Muscle layer of duodenum (tissue), 2 donors: ENCODE data around the gene SLC36A2.

Experiments used
- H3K27ac ChIP-seq: one replicate; pipeline ENCODE4 v1.7.0; 2013; ENCODE audit warnings: mild to moderate bottlenecking, low read length
- H3K27me3 ChIP-seq: one replicate; pipeline ENCODE4 v1.7.0; 2013; ENCODE audit warnings: low read depth, mild to moderate bottlenecking, control low read depth, low read length
- H3K36me3 ChIP-seq, 2 donors: one replicate each; pipeline ENCODE4 v1.7.0; 2013; ENCODE audit warnings: low read length in 2 of 2, control low read depth in 1 of 2, mild to moderate bottlenecking in 1 of 2; ENCODE audit not compliant: insufficient read depth in 2 of 2, control insufficient read depth in 1 of 2
- H3K4me1 ChIP-seq, 2 donors: one replicate each; pipeline ENCODE4 v1.7.0; 2013; ENCODE audit warnings: low read length in 2 of 2, mild to moderate bottlenecking in 2 of 2, control low read depth in 1 of 2, moderate library complexity in 1 of 2; ENCODE audit not compliant: insufficient read depth in 2 of 2, control insufficient read depth in 1 of 2
- H3K4me3 ChIP-seq, 2 donors: one replicate each; pipeline ENCODE4 v1.7.0; 2013; ENCODE audit warnings: low read length in 2 of 2, low read depth in 1 of 2, mild to moderate bottlenecking in 1 of 2
- H3K9me3 ChIP-seq, 2 donors: one replicate each; pipeline ENCODE4 v1.7.0; 2013; ENCODE audit warnings: low read length in 2 of 2, control low read depth in 1 of 2, mild to moderate bottlenecking in 1 of 2; ENCODE audit not compliant: control insufficient read depth in 1 of 2
- donor health status: healthy.

The SLC36A2 gene

DNA sequence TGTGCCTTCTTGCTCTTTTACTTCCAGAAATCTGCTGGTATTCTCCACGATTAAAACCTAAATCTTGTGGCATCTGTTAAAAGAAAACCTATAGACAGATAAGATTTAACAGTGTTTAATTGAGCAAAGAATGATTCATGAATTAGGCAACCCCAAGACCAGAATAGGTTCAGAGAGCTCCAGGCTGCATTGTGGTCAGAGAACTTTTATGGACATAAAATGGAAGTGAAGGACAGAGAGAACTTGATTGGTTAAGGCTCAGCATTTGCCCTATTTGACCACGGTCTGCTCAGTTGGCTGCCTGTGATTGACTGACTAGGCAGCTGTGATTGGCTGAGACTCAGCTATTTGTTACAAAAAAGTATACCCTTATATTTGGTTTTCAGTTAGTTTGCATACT, 10.4 kb upstream of the SLC36A2 start:
- Histone ChIP-seq H3K4me3 (no peak overlapping the region), H3K27me3 (no peaks in the 10 kb centered on the region), H3K4me1 (no peaks in the 10 kb centered on the region), H3K9me3 (peaks cover 0 to 6% of the 10 kb centered on the region in 2 donors), H3K36me3 (no peaks in the 10 kb centered on the region), H3K27ac (no peak overlapping the region)

GRCh38 chr5:151357097-151357496, 9.7 kb upstream of the SLC36A2 start:
- H3K4me3 ChIP-seq = no peak overlapping the region
- H3K27ac ChIP-seq = no peak overlapping the region
- no peaks in the 10 kb centered on the region for H3K36me3 ChIP-seq
- H3K9me3 ChIP-seq = peaks cover 0 to under 1% of the 10 kb centered on the region in 2 donors
- H3K4me1 ChIP-seq = no peaks in the 10 kb centered on the region
- H3K27me3 ChIP-seq = no peaks in the 10 kb centered on the region

DNA sequence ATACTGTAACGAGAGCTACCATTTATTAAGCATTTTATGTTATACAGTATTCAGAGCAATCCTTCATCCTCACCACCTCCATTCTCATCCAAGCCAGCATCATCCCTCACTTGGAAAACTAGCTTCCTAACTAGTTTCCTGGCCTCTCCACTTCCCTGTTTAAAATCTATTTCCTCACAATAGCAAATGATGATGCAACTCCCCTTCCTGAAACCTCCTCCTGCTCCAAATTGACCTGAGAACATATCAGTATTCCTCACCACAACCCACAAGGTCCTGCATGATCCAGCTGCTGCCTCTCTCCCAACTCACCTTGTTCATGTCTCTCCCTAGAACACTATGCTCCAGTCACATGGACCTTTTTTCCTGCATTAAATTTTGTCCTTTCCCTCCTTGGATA, 4.3 kb upstream of the SLC36A2 start:
- no peak overlapping the region for H3K27ac ChIP-seq
- no peaks in the 10 kb centered on the region for H3K36me3 ChIP-seq
- H3K4me1 ChIP-seq = no peaks in the 10 kb centered on the region

GRCh38 chr5:151348789-151349188, 1.4 kb upstream of the SLC36A2 start:
- H3K4me1 ChIP-seq = no peaks in the 10 kb centered on the region
- no peaks in the 10 kb centered on the region for H3K9me3 ChIP-seq
- no peaks in the 10 kb centered on the region for H3K36me3 ChIP-seq
- no peak overlapping the region for H3K4me3 ChIP-seq
- H3K27me3 ChIP-seq = no peaks in the 10 kb centered on the region
- H3K27ac ChIP-seq = no peak overlapping the region

More for the DNA sequence above, 4.3 kb upstream of the SLC36A2 start:
- Histone ChIP-seq H3K4me3 (no peak overlapping the region), H3K27me3 (no peaks in the 10 kb centered on the region), H3K9me3 (no peaks in the 10 kb centered on the region)

GRCh38 chr5:151345808-151346478, 1.4 kb downstream of the SLC36A2 start:
- no peaks in the 10 kb centered on the region for H3K27me3 ChIP-seq
- H3K4me3 ChIP-seq = no peak overlapping the region
- no peaks in the 10 kb centered on the region for H3K36me3 ChIP-seq
- H3K27ac ChIP-seq = no peak overlapping the region
- H3K4me1 ChIP-seq = no peaks in the 10 kb centered on the region
- no peaks in the 10 kb centered on the region for H3K9me3 ChIP-seq

DNA sequence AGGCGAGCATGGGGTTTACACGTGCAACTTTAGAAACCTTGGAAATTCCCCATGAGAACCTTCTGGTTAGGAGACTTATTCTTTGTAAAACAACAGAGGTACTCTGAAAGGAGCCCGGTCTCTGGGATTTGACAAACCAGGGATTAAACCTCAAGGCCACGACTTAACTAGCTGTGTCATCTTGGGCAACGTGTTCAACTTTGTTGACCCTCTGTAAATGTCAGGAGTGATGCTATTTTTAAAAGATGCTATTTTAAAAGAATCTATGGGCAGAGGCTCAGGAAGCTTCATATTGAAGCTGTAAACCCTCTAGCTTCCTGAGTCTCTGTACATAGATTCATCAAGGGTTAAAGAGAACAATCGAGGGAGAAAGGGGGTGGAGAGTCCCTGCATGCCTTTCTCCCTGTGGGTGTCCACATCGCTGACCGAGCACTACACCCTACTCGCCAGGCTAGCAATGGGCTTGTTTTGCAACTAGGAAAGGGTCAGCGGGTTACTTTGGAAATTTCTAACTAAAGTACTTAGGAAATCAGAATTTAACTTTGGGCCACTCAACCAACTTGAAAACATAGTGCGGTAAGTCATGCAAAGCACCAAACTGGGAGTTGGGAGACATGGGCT, 2.1 kb downstream of the SLC36A2 start:
- H3K4me3 ChIP-seq = no peak overlapping the region
- H3K27ac ChIP-seq = no peak overlapping the region
- H3K27me3 ChIP-seq = no peaks in the 10 kb centered on the region
- H3K36me3 ChIP-seq = no peaks in the 10 kb centered on the region
- no peaks in the 10 kb centered on the region for H3K4me1 ChIP-seq
- H3K9me3 ChIP-seq = no peaks in the 10 kb centered on the region

DNA sequence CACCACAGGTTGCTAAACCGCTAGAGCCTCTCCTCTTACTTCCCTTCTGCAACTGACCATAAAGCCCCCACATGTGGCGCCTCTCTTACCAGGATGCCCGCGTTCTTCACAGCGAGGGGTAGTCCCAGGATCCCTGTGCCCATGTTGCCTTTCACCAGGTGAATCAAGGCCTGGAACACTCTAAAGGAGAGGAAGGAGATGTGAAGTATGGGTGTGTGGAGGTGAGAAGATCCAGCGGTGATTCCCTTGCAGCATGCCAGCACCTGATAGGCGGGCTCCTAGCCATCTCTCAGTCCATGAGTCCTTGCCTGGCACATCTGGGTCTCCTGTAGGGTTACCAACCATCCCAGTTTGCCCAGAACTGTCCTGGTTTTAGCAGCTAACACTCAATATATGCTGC, 3.3 kb downstream of the SLC36A2 start:
- no peak overlapping the region for H3K4me3 ChIP-seq
- H3K27ac ChIP-seq = no peak overlapping the region
- H3K36me3 ChIP-seq = no peaks in the 10 kb centered on the region
- H3K9me3 ChIP-seq = no peaks in the 10 kb centered on the region
- H3K4me1 ChIP-seq = no peaks in the 10 kb centered on the region
- no peaks in the 10 kb centered on the region for H3K27me3 ChIP-seq

DNA sequence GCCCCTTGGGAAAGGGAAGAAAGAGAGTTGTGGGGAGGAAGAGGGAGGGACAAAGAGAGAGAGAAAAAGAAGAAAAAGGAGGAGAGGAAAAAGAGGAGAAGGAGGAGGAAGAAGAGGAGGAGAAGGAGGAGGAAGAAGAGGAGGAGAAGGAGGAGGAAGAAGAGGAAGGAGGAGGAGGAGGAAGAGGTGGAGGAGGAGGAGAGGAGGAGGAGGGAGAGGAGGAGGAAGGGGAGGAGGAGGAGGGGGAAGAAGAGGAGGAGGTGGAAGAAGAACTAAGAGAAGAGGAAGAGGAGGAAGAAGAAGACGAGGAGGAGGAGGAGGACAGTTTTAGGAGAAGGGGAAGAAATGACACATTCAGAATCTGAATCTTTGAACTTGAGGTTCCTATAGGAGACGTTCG, 7.4 kb downstream of the SLC36A2 start:
- no peaks in the 10 kb centered on the region for H3K4me1 ChIP-seq
- no peaks in the 10 kb centered on the region for H3K36me3 ChIP-seq
- no peaks in the 10 kb centered on the region for H3K27me3 ChIP-seq
- no peak overlapping the region for H3K27ac ChIP-seq
- H3K9me3 ChIP-seq = no peaks in the 10 kb centered on the region
- H3K4me3 ChIP-seq = no peak overlapping the region

- H3K4me3 ChIP-seq = no peak overlapping the region
- no peaks in the 10 kb centered on the region for H3K36me3 ChIP-seq
- no peaks in the 10 kb centered on the region for H3K27me3 ChIP-seq
- H3K9me3 ChIP-seq = no peaks in the 10 kb centered on the region
- no peak overlapping the region for H3K27ac ChIP-seq
- H3K4me1 ChIP-seq = no peaks in the 10 kb centered on the region
Measured at GRCh38 chr5:151338734-151339133, 8.6 kb downstream of the SLC36A2 start.

- Histone ChIP-seq H3K9me3 (no peaks in the 10 kb centered on the region), H3K27ac (no peak overlapping the region), H3K27me3 (no peaks in the 10 kb centered on the region), H3K4me1 (no peaks in the 10 kb centered on the region), H3K4me3 (no peak overlapping the region), H3K36me3 (no peaks in the 10 kb centered on the region)
Measured at GRCh38 chr5:151332857-151333256, 14.5 kb downstream of the SLC36A2 start.

- no peaks in the 10 kb centered on the region for H3K36me3 ChIP-seq
- no peak overlapping the region for H3K4me3 ChIP-seq
- no peaks in the 10 kb centered on the region for H3K9me3 ChIP-seq
- no peak overlapping the region for H3K27ac ChIP-seq
- no peaks in the 10 kb centered on the region for H3K4me1 ChIP-seq
- H3K27me3 ChIP-seq = no peaks in the 10 kb centered on the region
Measured at GRCh38 chr5:151328734-151329133, 18.6 kb downstream of the SLC36A2 start.

DNA sequence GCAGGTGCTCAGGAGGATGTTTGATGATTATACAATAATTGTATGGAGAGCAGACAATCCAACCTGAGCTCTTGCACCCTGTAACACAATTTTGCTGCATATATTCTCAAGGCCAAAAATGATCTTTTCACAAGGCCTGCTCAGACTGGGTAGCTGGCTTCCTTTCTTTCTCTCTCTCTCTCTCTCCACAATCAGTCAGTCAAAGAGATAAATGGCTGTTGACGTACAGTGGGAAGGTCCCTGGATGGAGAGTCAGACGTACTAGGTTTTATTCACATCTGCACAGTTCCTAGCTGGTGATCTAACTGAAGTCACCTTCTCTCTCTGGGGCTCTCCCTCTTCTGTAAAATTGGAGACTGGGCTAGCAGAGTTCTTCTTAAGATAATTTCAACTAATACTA, 19.8 kb downstream of the SLC36A2 start:
- Histone ChIP-seq H3K4me3 (no peak overlapping the region), H3K27ac (no peak overlapping the region), H3K36me3 (no peaks in the 10 kb centered on the region), H3K9me3 (no peaks in the 10 kb centered on the region), H3K4me1 (no peaks in the 10 kb centered on the region), H3K27me3 (no peaks in the 10 kb centered on the region)
